Neural cell (in vitro differentiated cells): ENCODE data around the gene C1orf167.

ENCODE experiments used
- EZH2 ChIP-seq: fragments of 200-600, 300-800 bp; shearing (Covaris generic), sonication (generic); IDR thresholded peaks from 2 replicates; pipeline ENCODE4 v1.6.1; 2014; ENCODE audit warnings: antibody characterized with exemption, low read length, borderline replicate concordance, mild to moderate bottlenecking; ENCODE audit not compliant: insufficient read depth, poor library complexity, severe bottlenecking
- POLR2AphosphoS5 ChIP-seq: IDR thresholded peaks from 2 replicates; pipeline ENCODE4 v1.6.1; 2012
- RAD21 ChIP-seq: fragments of 450-650 bp; conservative IDR thresholded peaks from 2 replicates; pipeline ENCODE4 v1.6.1; 2014; ENCODE audit warnings: antibody characterized with exemption, mild to moderate bottlenecking, moderate library complexity
- TAF1 ChIP-seq: IDR thresholded peaks from 2 replicates; pipeline ENCODE4 v1.6.1; 2012; ENCODE audit warnings: low read depth
- TF ChIP-seq, protein P1 (sequence below): fragments of 450-650 bp; IDR thresholded peaks from 2 replicates; pipeline ENCODE4 v1.5.1; 2014; ENCODE audit warnings: antibody characterized with exemption, mild to moderate bottlenecking, moderate library complexity; ENCODE audit not compliant: poor library complexity, severe bottlenecking
- TF ChIP-seq, protein P2 (sequence below): IDR thresholded peaks from 2 replicates; pipeline ENCODE4 v1.6.1; 2012; ENCODE audit warnings: borderline replicate concordance

DNA sequence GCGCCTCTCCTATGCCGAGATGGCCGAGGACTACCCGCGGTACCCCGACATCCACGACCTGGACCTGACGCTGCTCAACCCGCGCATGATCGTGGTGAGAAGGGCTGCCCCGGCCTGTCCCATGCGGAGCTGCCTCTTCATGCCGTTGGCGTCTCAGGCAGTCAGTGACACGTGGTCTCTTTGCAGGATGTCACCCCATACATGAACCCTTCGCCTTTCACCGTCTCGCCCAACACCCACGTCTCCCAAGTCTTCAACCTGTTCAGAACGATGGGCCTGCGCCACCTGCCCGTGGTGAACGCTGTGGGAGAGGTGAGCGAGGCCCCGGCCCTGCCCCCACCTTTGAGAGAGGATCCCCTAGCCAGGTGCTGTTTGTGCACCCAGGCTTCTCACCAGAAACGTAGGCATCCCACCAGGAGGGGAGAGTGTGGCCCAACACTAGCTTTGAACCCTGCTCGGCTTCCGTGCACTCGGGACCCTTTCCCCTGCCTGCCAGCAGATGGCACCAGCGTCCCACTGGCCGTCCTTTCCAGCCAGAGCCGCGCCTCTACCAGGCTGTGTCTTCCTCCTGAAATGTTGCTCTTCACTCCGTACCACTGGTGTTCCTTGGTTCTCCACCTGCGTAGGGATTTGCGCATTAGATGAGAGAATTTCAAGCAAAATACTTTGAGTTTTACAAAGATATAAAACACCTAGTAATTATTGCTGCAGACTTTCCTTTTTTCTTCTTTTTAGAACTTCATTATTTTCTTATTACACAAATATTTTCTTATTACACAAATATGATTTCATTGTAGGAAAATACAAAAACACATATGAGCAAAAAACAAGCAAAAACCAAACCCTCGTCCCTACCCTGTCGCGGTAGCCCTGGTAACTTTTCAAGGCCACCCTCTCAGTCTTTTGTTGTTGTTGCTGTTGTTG, 76.6 kb downstream of the C1orf167 start:
- no peak for TF ChIP-seq EZH2
- TF ChIP-seq RAD21, result peak; percentile 99
- no peak for TF ChIP-seq TAF1
- TF ChIP-seq, protein P1, sequence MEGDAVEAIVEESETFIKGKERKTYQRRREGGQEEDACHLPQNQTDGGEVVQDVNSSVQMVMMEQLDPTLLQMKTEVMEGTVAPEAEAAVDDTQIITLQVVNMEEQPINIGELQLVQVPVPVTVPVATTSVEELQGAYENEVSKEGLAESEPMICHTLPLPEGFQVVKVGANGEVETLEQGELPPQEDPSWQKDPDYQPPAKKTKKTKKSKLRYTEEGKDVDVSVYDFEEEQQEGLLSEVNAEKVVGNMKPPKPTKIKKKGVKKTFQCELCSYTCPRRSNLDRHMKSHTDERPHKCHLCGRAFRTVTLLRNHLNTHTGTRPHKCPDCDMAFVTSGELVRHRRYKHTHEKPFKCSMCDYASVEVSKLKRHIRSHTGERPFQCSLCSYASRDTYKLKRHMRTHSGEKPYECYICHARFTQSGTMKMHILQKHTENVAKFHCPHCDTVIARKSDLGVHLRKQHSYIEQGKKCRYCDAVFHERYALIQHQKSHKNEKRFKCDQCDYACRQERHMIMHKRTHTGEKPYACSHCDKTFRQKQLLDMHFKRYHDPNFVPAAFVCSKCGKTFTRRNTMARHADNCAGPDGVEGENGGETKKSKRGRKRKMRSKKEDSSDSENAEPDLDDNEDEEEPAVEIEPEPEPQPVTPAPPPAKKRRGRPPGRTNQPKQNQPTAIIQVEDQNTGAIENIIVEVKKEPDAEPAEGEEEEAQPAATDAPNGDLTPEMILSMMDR, result peak; percentile 99
- no peak for TF ChIP-seq POLR2AphosphoS5
- TF ChIP-seq, protein P2, sequence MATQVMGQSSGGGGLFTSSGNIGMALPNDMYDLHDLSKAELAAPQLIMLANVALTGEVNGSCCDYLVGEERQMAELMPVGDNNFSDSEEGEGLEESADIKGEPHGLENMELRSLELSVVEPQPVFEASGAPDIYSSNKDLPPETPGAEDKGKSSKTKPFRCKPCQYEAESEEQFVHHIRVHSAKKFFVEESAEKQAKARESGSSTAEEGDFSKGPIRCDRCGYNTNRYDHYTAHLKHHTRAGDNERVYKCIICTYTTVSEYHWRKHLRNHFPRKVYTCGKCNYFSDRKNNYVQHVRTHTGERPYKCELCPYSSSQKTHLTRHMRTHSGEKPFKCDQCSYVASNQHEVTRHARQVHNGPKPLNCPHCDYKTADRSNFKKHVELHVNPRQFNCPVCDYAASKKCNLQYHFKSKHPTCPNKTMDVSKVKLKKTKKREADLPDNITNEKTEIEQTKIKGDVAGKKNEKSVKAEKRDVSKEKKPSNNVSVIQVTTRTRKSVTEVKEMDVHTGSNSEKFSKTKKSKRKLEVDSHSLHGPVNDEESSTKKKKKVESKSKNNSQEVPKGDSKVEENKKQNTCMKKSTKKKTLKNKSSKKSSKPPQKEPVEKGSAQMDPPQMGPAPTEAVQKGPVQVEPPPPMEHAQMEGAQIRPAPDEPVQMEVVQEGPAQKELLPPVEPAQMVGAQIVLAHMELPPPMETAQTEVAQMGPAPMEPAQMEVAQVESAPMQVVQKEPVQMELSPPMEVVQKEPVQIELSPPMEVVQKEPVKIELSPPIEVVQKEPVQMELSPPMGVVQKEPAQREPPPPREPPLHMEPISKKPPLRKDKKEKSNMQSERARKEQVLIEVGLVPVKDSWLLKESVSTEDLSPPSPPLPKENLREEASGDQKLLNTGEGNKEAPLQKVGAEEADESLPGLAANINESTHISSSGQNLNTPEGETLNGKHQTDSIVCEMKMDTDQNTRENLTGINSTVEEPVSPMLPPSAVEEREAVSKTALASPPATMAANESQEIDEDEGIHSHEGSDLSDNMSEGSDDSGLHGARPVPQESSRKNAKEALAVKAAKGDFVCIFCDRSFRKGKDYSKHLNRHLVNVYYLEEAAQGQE, result no peak
